GM10266 (cell line): Measurements from ENCODE around the gene EBF3.

Experiments used
- DNase-seq: peaks from one replicate; pipeline ENCODE4 v3.0.0; 2012; ENCODE audit errors: extremely low spot score
- CTCF ChIP-seq: IDR thresholded peaks from 2 replicates; pipeline ENCODE4 v1.5.1; 2012; ENCODE audit warnings: mild to moderate bottlenecking, low read depth; ENCODE audit not compliant: control insufficient read depth, insufficient read depth; ENCODE audit errors: missing control alignments

The EBF3 gene

GRCh38 chr10:129963641-129964501 is at the start of gene EBF3:
TSS of gene EBF3 (minus strand) at chr10:129964274. CDS start at chr10:129963768, 506 bp downstream.
- peak; percentile 57 for DNase-seq
- no peak for TF ChIP-seq CTCF

GRCh38 chr10:130013335-130014262 is 49.5 kb upstream of the EBF3 start:
- no peak for DNase-seq
- TF ChIP-seq CTCF = no peak

- DNase-seq = no peak
- TF ChIP-seq CTCF = no peak
These were observed 48.1 kb upstream of the EBF3 start for GRCh38 chr10:130012129-130012528.

GRCh38 chr10:130010653-130011052 is 46.6 kb upstream of the EBF3 start:
- no peak for DNase-seq
- no peak for TF ChIP-seq CTCF

GRCh38 chr10:130009228-130009627 is 45.2 kb upstream of the EBF3 start:
- no peak for DNase-seq

More at GRCh38 chr10:130009228-130009627, 45.2 kb upstream of the EBF3 start:
- TF ChIP-seq CTCF = no peak
